ENCODE results near the gene PDZD2.

DNA sequence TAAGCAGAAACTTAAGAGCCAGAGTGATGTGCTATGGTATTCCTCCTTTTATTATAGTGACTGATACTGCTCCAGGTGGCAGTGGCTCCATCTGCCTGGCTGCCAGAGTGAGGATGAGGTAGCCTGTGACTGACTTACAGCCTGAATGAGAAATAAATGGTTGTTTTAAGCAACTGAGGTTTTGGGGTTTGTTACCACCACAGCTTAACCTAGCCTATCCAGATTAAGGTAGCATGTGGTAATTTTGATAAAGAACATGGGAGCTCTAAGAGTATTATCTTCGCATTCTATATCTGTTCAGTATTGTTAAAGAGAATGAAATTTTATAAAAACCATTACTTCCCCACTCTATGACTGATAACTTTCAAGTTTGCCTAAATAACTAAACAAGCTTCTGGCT is 496.2 kb downstream of the PDZD2 start:
- no peak for TF ChIP-seq CTCF (IDR thresholded peaks at IDR 0.05; ENCODE audit: insufficient read depth, low read length)
- no peak for TF ChIP-seq POLR2AphosphoS5 (IDR thresholded peaks at IDR 0.05; ENCODE audit: low read depth)
- TF ChIP-seq, protein P1, sequence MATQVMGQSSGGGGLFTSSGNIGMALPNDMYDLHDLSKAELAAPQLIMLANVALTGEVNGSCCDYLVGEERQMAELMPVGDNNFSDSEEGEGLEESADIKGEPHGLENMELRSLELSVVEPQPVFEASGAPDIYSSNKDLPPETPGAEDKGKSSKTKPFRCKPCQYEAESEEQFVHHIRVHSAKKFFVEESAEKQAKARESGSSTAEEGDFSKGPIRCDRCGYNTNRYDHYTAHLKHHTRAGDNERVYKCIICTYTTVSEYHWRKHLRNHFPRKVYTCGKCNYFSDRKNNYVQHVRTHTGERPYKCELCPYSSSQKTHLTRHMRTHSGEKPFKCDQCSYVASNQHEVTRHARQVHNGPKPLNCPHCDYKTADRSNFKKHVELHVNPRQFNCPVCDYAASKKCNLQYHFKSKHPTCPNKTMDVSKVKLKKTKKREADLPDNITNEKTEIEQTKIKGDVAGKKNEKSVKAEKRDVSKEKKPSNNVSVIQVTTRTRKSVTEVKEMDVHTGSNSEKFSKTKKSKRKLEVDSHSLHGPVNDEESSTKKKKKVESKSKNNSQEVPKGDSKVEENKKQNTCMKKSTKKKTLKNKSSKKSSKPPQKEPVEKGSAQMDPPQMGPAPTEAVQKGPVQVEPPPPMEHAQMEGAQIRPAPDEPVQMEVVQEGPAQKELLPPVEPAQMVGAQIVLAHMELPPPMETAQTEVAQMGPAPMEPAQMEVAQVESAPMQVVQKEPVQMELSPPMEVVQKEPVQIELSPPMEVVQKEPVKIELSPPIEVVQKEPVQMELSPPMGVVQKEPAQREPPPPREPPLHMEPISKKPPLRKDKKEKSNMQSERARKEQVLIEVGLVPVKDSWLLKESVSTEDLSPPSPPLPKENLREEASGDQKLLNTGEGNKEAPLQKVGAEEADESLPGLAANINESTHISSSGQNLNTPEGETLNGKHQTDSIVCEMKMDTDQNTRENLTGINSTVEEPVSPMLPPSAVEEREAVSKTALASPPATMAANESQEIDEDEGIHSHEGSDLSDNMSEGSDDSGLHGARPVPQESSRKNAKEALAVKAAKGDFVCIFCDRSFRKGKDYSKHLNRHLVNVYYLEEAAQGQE (IDR thresholded peaks at IDR 0.05; ENCODE audit: insufficient replicate concordance, low read depth): no peak

All from HL-60 (cell line).